HG03354 (cell line): ENCODE measurements around the gene SLC22A16.
"Not testable (repeated sequence)": the region's sequence is repeated elsewhere in the genome, so short reads cannot be mapped to it uniquely, and the experiment has no call there.

Source experiments
- ATAC-seq: cut with Tn5 transposase; IDR thresholded peaks from one replicate; pipeline ENCODE4 v1.9.1; 2021; ENCODE audit warnings: mild to moderate bottlenecking; ENCODE audit not compliant: unreplicated experiment, poor library complexity, severe bottlenecking

Gene SLC22A16

DNA sequence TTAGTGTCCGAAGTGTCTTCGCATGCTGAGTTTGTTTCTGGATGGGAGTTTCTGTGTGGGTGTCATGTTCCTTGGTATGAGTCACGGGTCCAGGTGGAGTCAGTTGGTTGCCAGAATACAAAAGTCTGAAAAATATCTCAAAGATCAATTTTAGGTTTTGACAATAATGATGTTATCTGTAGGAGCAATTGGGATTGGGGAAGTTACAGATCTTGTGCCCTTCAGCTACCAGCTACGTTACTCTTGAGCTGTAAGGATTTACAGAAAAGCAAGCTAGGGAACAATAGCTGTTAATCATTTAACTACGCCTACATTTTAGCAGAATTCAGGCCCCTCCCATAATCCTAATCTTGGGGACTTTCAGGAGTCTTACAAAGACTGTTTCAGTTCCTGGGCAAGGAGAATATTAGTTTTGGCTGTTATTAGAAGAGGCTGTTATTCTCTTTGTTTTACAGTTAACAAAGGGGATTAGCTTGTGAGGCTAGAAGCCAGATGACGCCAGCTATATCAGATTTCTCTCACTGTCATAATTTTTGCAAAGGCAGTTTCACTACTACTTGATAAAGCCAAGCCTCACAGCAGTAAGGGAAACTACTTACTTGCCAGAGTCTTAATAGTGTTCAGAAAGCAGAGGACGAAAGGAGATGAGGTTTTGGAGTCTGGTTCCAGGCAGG, 15.4 kb upstream of the SLC22A16 start:
- no peak for ATAC-seq

GRCh38 chr6:110491299-110491643, 14.9 kb upstream of the SLC22A16 start:
- no peak for ATAC-seq

GRCh38 chr6:110490110-110490509, 13.7 kb upstream of the SLC22A16 start:
- ATAC-seq = no peak

DNA sequence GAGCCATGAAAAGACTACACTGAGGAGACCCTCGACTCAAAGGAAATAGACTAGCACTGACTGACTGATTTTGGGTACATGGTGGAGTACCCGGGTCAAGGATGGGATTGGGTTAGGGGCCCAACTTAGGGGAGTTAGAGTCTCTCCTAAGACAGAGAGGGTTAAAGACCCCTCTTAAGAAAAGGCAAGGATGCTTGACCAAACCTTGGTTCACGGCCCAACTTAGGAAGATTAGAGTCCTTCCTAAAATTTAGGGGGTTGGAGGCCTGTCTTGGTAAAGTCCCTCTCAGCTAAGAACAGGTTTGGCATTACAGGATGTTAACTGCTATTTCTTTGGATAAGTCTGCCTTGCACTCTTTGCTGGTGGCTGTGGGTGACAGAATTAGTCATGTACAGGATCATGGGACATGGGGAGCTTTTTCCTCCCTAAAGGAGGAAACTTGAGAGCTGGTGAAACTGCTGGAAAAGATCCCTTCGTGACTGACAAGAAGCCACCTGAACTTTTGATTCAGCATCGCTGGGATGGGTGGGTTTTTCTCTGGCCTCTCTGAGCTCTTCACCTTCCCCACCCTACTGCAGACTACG, 12.3 kb upstream of the SLC22A16 start:
- ATAC-seq = no peak

DNA sequence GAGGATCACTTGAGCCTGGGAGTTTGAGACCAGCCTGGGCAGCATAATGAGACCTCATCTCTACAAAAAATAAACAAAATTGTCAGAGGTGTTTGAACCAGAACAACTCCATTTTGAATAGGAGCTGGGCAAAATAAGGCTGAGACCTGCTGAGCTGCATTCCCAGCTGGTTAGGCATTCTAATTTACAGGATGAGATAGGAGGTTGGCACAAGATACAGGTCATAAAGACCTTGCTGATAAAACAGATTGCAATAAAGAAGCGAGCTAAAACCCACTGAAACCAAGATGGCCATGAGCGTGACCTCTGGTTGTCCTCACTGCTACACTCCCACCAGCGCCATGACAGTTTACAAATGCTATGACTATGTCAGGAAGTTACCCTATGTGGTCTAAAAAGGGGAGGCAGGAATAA, 11.6 kb upstream of the SLC22A16 start:
- not testable (repeated sequence) for ATAC-seq

DNA sequence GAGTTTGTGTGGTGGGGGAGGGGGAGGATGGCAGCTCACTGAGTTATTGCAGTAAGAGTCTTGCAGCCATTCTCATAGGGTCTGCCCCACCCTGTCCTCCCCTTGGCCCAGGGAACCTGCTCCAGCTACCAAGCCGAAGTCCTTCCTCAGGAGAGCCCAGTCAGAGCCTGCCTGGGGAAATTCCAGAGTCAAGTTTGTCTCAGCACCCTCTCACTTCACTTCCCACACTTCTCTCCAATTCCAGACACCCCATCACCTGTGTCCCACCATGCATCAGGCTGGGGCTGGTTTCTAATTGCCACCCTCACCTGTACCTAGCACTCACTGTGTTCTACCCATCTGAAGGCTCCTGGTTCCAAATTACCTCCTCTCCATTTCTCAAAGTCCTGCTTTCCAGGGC, 10.3 kb upstream of the SLC22A16 start:
- ATAC-seq = no peak

GRCh38 chr6:110485491-110485890, 9.1 kb upstream of the SLC22A16 start:
- no peak for ATAC-seq

GRCh38 chr6:110484321-110484720, 7.9 kb upstream of the SLC22A16 start:
- no peak for ATAC-seq

DNA sequence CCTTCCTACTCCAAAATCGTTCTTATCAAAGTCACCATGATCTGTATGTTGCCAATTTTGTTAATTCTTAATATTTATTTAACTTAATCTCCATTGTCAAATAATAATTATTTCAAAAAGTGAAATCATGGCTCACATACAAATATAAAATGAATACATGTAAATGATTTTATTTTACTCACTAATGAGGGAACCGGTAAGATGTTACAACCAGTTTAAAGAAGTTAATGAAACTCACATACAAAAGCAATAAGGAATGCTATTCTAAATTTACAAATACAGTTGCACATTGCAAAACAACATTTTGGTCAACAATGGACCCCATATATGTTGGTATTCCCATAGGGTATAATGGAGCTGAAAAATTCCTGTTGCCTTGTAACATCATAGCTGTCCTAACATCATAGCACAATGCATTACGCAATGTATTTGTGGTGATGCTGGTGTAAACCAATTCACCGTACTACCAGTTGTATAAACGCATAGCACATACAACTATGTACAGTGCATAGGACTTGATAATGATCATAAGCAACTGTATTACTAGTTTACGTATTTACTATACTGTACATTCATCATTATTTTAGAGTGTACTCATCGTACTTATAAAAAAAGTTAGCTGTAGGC, 6.5 kb upstream of the SLC22A16 start:
- no peak for ATAC-seq

DNA sequence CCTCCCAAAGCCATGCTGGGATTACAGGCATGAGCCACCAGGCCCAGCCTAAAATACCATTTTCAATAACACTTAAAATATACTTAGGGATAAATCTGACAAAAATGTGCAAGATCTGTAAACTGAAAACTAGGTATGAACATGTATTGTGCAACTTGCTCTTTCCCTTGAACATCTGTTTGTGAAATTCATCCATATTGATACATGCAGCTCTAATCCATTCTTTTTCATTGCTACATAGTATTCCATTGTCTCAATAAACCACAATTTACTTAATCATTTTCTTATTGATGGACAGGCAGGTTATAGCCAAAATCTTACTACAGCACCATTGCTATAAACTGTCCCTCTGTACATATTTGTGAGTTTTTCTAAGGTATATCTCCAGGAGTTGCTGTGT, 4.7 kb upstream of the SLC22A16 start:
- no peak for ATAC-seq

GRCh38 chr6:110475066-110475653, 1.3 kb downstream of the SLC22A16 start:
- ATAC-seq = no peak

DNA sequence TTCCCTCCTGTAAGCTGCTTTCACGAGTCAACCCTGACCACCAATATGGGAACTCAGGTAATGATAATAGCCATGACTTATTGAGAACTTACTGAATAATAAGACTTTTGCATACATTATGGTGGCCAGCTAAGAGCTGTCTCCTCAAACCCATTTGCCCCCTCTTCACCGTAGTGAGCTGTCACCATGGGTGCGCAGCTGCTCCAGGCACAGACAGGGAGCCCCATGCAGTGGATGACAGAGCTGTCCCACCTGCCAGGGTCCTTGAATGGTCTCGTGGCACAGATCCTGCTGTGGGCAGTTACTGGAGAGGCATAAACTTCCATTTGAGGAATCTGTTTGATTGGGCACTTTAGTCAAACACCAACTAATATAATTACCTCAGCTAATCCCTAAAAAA, 1.9 kb downstream of the SLC22A16 start:
- ATAC-seq = no peak

DNA sequence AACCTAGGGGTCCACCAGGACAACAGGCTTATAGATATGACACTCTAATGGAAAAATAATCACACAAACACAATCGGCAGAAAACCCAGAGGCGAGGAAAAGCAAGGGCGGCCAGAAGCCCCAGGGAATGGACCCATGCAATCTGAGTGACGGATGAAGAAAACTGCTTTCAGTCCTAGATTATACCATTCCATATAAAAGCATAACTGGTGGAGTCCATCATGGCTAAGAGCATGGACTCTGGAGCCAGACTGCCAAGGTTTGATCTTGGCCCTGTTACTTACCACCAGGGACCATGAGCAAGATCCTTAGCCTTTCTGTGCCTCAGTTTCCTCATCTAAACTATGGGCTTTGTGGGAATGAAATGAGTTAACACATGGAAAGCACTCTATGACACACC, 3.7 kb downstream of the SLC22A16 start:
- ATAC-seq = no peak

- no peak for ATAC-seq
Measured at GRCh38 chr6:110471726-110472365, 4.6 kb downstream of the SLC22A16 start.

DNA sequence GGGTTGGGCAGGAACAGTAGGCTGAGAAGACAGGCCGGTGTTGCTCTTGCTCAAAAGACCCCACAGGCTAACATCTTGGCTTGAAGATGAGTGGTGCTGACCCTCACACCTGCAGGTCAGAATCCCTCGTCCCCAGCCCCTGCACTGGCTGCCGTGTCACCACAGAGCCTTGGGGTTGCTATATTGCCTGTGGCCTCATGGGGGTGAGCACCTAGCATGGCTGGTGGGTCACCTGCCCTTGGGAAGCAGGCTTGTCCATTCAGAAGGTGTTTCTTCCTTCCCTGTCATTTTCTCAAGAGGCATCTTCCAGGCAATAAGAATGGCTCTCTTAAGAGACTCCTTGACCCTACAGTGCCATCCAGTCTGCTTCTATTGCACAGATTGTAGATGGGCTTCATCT, 7.7 kb downstream of the SLC22A16 start:
- ATAC-seq = no peak

- ATAC-seq = no peak
Measured at GRCh38 chr6:110467566-110468140, 8.8 kb downstream of the SLC22A16 start.

- ATAC-seq = no peak
Measured at GRCh38 chr6:110462884-110463481, 13.4 kb downstream of the SLC22A16 start.

GRCh38 chr6:110461376-110461775, 15.0 kb downstream of the SLC22A16 start:
- no peak for ATAC-seq

DNA sequence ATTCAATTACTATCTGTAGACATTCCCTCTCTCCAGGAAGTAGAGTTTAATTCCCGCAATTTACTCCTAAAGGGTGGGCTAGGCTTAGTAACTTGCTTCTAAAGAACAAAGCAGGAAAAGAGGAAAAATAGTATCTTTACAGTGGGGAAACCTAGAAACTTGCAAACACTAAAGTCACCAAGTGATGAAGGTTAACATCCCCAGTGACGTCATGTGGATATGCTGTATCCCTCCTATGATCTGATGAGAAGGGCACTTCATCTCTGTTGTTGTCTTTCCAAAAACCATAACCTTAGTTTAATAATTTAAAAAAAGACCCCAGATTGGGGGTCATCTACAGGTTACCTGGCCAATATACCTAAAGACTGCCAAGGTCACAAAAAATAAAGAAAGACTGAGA, 17.3 kb downstream of the SLC22A16 start:
- no peak for ATAC-seq

- ATAC-seq = no peak
Measured at GRCh38 chr6:110458476-110458875, 17.9 kb downstream of the SLC22A16 start.
